Measurements from ENCODE around the gene WRAP73.

DNA sequence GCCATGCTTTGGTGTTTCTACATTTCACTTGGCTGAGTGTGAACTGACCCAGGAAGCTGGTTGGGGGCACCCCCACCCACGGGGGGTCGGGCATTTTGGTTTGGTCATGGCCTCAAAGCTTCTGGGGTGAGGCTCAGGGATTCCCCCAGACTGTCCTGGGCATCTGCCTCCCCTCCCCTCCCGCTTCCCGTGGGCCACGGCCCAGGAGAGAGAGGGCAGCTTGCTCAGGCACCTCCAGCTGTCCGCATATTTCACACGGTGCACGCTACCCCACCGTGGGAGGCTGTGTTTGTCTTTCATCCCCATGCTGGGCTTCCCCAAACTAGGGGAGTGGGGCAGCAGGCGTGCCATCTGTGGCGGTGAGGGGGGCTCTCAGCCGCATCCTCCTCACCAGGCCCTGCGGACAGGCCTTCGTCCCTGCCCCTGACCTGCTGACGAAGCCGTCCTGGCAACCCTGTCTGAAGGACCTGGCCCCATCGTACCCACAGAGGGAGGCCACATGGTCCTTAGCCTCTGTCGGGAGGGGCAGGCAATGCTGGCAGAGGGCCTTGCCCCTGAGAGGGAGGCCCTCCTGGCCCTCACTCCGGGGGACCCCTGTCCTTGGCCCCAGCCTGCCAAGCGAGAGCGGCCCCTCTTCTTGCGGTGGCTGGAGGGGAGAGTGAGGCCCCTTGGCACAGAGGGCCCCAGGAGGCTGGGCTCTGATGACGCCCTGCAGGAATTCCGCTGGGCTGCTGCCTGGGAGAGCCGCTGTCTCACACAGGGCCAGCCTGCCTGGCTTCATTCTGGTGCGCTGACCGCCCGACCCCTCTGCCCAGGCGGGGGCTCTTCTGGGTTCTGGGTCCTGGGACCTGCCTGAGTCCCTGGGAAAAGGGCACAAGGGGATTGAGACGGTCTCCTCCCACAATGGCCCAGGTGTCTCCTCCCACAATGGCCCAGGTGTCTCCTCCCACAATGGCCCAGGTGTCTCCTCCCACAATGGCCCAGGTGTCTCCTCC, 24.5 kb upstream of the WRAP73 start:
- TF ChIP-seq, protein P1, sequence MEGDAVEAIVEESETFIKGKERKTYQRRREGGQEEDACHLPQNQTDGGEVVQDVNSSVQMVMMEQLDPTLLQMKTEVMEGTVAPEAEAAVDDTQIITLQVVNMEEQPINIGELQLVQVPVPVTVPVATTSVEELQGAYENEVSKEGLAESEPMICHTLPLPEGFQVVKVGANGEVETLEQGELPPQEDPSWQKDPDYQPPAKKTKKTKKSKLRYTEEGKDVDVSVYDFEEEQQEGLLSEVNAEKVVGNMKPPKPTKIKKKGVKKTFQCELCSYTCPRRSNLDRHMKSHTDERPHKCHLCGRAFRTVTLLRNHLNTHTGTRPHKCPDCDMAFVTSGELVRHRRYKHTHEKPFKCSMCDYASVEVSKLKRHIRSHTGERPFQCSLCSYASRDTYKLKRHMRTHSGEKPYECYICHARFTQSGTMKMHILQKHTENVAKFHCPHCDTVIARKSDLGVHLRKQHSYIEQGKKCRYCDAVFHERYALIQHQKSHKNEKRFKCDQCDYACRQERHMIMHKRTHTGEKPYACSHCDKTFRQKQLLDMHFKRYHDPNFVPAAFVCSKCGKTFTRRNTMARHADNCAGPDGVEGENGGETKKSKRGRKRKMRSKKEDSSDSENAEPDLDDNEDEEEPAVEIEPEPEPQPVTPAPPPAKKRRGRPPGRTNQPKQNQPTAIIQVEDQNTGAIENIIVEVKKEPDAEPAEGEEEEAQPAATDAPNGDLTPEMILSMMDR (IDR thresholded peaks at IDR 0.05) = no peak
- no peak for TF ChIP-seq EP300 (IDR thresholded peaks at IDR 0.05; ENCODE audit: low read depth)
- TF ChIP-seq POLR2AphosphoS5 (IDR thresholded peaks at IDR 0.05) = no peak

Data from transverse colon (tissue), 4 donors.